ENCODE data around the gene LCN10.
"Not testable (repeated sequence)": the region's sequence is repeated elsewhere in the genome, so short reads cannot be mapped to it uniquely, and the experiment has no call there.

Gene LCN10

GRCh38 chr9:136718345-136719194 lies 24.2 kb downstream of the LCN10 start:
- H3K9me3 Mint-ChIP-seq: no peaks in the 10 kb centered on the region
- peaks cover 5% of the 10 kb centered on the region for H3K36me3 Mint-ChIP-seq (ENCODE audit: low read depth)
- no peak overlapping the region for H3K4me3 Mint-ChIP-seq
- H3K27ac Mint-ChIP-seq: no peak overlapping the region
- peaks cover 11% of the 10 kb centered on the region for H3K27me3 Mint-ChIP-seq (ENCODE audit: low read depth)
- H3K4me1 Mint-ChIP-seq (ENCODE audit: low read depth): no peaks in the 10 kb centered on the region

DNA sequence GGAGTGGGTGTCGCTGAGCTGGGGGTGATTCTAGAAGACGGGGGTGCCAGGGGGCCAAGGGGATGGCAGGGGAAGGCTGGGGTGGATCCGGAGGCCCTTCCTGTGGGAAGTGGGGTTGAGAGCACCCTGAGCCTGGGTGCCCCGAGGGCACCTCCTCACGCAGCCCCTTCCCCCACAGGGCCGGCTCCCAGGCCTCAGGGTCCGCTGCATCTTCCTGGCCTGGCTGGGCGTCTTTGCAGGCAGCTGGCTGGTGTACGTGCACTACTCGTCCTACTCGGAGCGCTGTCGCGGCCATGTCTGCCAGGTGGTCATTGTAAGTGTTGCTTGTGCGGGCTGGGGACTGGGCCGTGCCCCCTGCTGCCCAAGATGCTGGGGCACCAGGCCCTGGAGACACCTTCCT lies 25.3 kb downstream of the LCN10 start:
- peaks cover 16% of the 10 kb centered on the region for H3K27me3 Mint-ChIP-seq (ENCODE audit: low read depth)
- H3K27ac Mint-ChIP-seq: no peak overlapping the region
- H3K36me3 Mint-ChIP-seq (ENCODE audit: low read depth): peaks cover 3% of the 10 kb centered on the region
- H3K4me3 Mint-ChIP-seq: no peak overlapping the region
- H3K4me1 Mint-ChIP-seq (ENCODE audit: low read depth): no peaks in the 10 kb centered on the region
- H3K9me3 Mint-ChIP-seq: no peaks in the 10 kb centered on the region

DNA sequence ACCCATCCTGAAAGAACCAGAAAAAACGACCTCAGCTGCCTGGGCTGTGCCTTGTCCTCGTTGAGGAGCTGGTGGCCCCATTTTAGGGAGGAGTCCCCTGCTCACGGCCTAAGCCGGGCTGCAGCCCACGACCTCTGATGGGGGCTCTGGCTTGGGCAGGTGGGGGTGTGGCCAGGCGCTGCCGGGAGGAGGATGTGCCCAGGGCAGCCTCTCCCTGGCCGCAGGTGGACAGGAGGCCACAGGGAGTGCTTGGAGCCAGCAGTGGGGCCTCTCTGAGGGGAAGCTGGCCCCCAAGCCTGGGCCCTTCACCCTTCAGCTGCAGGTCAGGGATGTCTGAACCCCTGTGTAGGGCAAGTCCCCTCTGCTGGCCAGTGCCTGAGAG lies 27.9 kb downstream of the LCN10 start:
- H3K27me3 Mint-ChIP-seq (ENCODE audit: low read depth): peaks cover 35% of the 10 kb centered on the region
- H3K4me1 Mint-ChIP-seq (ENCODE audit: low read depth): peaks cover 6% of the 10 kb centered on the region

GRCh38 chr9:136714096-136714892 lies 28.4 kb downstream of the LCN10 start:
- no peaks in the 10 kb centered on the region for H3K9me3 Mint-ChIP-seq
- H3K4me1 Mint-ChIP-seq (ENCODE audit: low read depth): peaks cover 6% of the 10 kb centered on the region
- H3K27ac Mint-ChIP-seq: no peak overlapping the region
- H3K4me3 Mint-ChIP-seq: no peak overlapping the region
- H3K27me3 Mint-ChIP-seq (ENCODE audit: low read depth): peaks cover 35% of the 10 kb centered on the region
- H3K36me3 Mint-ChIP-seq (ENCODE audit: low read depth): no peaks in the 10 kb centered on the region

More for the DNA sequence above, 27.9 kb downstream of the LCN10 start:
- Mint-ChIP-seq H3K4me3 (no peak overlapping the region), H3K27ac (no peak overlapping the region), H3K9me3 (no peaks in the 10 kb centered on the region), H3K36me3 (ENCODE audit: low read depth) (no peaks in the 10 kb centered on the region)

DNA sequence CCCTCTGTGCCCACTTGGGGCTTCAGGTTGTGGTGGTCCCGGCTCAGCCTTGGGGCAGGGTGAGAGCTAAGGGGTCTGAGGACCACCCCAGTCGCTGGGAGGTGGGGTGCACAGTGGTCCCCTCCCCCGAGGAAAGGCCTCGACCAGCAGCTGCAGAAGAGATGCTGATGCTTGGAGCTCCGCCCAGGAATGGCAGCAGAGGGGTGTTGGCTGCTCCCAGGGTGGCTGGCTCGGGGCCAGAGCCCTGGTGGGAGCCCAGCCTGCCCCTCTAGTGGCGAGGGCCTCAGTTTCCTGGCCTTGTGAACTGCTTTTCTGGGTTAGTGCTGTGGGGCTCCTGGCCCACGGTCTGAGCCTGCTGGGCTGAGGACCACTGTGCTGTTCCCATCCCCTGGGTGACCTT lies 29.2 kb downstream of the LCN10 start:
- Mint-ChIP-seq H3K4me1 (ENCODE audit: low read depth) (peaks cover 6% of the 10 kb centered on the region), H3K27ac (no peak overlapping the region), H3K27me3 (ENCODE audit: low read depth) (peaks cover 35% of the 10 kb centered on the region), H3K36me3 (ENCODE audit: low read depth) (no peaks in the 10 kb centered on the region), H3K9me3 (no peaks in the 10 kb centered on the region), H3K4me3 (no peak overlapping the region)

- Mint-ChIP-seq H3K27me3 (ENCODE audit: low read depth) (peaks cover 39% of the 10 kb centered on the region), H3K4me1 (ENCODE audit: low read depth) (peaks cover 6% of the 10 kb centered on the region), H3K9me3 (no peaks in the 10 kb centered on the region), H3K4me3 (no peak overlapping the region), H3K27ac (no peak overlapping the region), H3K36me3 (ENCODE audit: low read depth) (no peaks in the 10 kb centered on the region)
These were observed 29.8 kb downstream of the LCN10 start for GRCh38 chr9:136712690-136713544.

DNA sequence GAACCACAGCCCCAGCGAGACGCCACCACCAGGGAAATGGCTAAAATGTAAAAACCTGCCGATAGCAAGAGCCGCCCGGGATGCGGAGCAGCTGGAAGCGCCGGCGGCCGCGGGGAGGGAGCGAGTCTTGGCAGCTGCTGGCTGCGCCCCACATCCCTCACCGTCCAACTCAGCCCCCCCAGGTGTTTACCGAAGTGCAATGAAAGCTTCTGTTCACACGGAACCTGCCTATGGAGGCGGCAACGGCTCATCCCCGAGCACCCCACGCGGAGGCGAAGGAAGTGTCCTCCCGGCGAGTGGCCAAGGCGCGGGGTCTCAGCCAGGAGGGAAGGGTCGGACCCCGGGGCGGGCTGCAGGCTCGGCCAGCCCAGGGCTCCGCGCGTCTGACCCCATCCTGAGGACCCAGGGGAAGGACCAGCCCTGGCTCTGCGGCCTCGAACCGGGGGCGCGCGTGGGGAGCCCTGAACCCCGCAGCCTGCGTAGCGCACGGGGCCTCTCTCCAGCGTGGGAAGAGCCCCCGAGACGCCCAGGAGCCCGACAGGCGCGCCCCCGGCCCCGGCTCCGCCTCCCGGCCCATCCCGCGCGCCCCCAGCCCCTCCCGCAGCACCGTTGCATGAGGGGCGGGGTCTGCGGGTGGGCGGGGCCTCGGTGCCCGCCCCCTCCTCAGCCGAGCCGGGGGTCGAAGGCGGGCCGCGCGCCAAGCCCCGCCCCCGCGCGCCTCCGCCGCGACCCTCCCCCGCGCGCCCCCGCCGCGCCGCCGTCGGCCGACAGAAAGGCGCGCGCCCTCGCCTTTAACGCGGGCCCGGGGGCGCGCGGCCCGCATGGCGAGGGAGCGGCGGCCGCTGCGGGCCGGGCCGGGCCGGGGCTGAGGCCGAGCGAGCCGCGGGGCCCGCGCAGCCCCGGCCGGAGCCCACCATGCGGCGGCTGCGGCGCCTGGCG lies 30.7 kb downstream of the LCN10 start, which contains the start of gene DIPK1B:
Gene DIPK1B (plus strand): TSS at position 822 of the 939 bp plus-strand sequence. CDS start 94 bp downstream, at position 916.
- Mint-ChIP-seq H3K4me1 (ENCODE audit: low read depth) (peaks cover 6% of the 10 kb centered on the region), H3K27me3 (ENCODE audit: low read depth) (peaks cover 40% of the 10 kb centered on the region), H3K27ac (no peak within 1 kb of the TSS), H3K36me3 (ENCODE audit: low read depth) (no peaks in the 10 kb centered on the region), H3K4me3 (peak within 1 kb of the TSS; percentile 42), H3K9me3 (no peaks in the 10 kb centered on the region)

GRCh38 chr9:136711219-136711648 lies 31.5 kb downstream of the LCN10 start:
- not testable (repeated sequence) for H3K36me3 Mint-ChIP-seq (ENCODE audit: low read depth); H3K27ac Mint-ChIP-seq; H3K4me1 Mint-ChIP-seq (ENCODE audit: low read depth); H3K9me3 Mint-ChIP-seq
- Mint-ChIP-seq H3K4me3 (peak overlapping the region; percentile 42), H3K27me3 (ENCODE audit: low read depth) (peaks cover 40% of the 10 kb centered on the region)

- H3K4me1 Mint-ChIP-seq (ENCODE audit: low read depth): peaks cover 6% of the 10 kb centered on the region
- no peaks in the 10 kb centered on the region for H3K36me3 Mint-ChIP-seq (ENCODE audit: low read depth)
- H3K9me3 Mint-ChIP-seq: no peaks in the 10 kb centered on the region
- no peak overlapping the region for H3K27ac Mint-ChIP-seq
- no peak overlapping the region for H3K4me3 Mint-ChIP-seq
- H3K27me3 Mint-ChIP-seq (ENCODE audit: low read depth): peaks cover 41% of the 10 kb centered on the region
These were observed 32.2 kb downstream of the LCN10 start for GRCh38 chr9:136710543-136710942.

DNA sequence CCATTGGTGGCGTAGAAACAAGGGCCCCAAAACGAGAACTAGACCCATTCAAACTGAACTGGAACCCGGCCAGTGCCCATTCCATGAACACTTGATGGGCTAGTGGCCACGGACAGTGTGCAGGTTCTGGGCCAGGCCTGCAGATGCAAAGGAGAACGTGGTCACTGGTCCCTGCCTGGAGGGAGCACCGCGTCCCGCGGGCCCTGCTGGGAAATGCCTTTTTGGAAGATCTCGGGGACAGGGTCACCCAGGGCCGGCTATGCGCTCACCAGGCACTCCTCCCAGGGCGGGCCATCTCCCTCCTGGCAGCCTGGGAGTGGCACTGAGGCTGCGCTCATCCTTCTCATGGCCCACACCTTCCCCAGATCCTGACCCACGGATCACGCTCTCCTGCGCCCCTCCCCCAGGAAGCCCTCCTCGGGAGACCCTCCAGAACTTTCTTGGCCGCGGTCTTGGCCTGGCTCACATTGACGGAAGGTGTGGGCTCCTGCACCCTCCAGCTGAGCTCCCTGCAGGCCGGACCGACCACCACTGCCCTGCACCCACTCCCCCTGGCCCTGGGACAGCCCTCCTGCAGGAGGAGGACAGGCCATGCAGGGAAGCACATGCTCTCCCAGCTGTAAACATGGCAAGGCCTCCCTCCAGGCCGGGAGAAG lies 33.2 kb downstream of the LCN10 start:
- peaks cover 46% of the 10 kb centered on the region for H3K27me3 Mint-ChIP-seq (ENCODE audit: low read depth)
- H3K9me3 Mint-ChIP-seq: no peaks in the 10 kb centered on the region

GRCh38 chr9:136707849-136708517 lies 34.8 kb downstream of the LCN10 start:
- no peak overlapping the region for H3K4me3 Mint-ChIP-seq
- no peaks in the 10 kb centered on the region for H3K9me3 Mint-ChIP-seq
- no peak overlapping the region for H3K27ac Mint-ChIP-seq
- H3K27me3 Mint-ChIP-seq (ENCODE audit: low read depth): peaks cover 34% of the 10 kb centered on the region
- H3K4me1 Mint-ChIP-seq (ENCODE audit: low read depth): peaks cover 6% of the 10 kb centered on the region
- H3K36me3 Mint-ChIP-seq (ENCODE audit: low read depth): no peaks in the 10 kb centered on the region

More for the DNA sequence above, 33.2 kb downstream of the LCN10 start:
- Mint-ChIP-seq H3K27ac (no peak overlapping the region), H3K4me1 (ENCODE audit: low read depth) (peaks cover 6% of the 10 kb centered on the region), H3K4me3 (no peak overlapping the region), H3K36me3 (ENCODE audit: low read depth) (no peaks in the 10 kb centered on the region)

GRCh38 chr9:136707011-136707410 lies 35.7 kb downstream of the LCN10 start:
- Mint-ChIP-seq H3K27me3 (ENCODE audit: low read depth) (peaks cover 38% of the 10 kb centered on the region), H3K27ac (no peak overlapping the region), H3K4me1 (ENCODE audit: low read depth) (peaks cover 6% of the 10 kb centered on the region), H3K36me3 (ENCODE audit: low read depth) (no peaks in the 10 kb centered on the region), H3K4me3 (no peak overlapping the region), H3K9me3 (no peaks in the 10 kb centered on the region)
